WERI-Rb-1 (cell line): ENCODE measurements around the gene INAFM2.

ENCODE experiments used
- DNase-seq: peaks from one replicate; pipeline ENCODE4 v3.0.0-alpha.2; 2020
- H3K27ac ChIP-seq: fragments of 250-450 bp; sonication (Bioruptor Pico); 2 replicates; pipeline ENCODE4 v1.5.1; 2020; ENCODE audit warnings: mild to moderate bottlenecking, moderate library complexity
- H3K27me3 ChIP-seq: fragments of 250-450 bp; sonication (Bioruptor Pico); 2 replicates; pipeline ENCODE4 v1.5.1; 2021; ENCODE audit warnings: mild to moderate bottlenecking, low read depth, moderate library complexity; ENCODE audit not compliant: insufficient read depth, severe bottlenecking
- H3K36me3 ChIP-seq: fragments of 250-450 bp; sonication (Bioruptor Pico); 2 replicates; pipeline ENCODE4 v1.5.1; 2020; ENCODE audit warnings: mild to moderate bottlenecking, moderate library complexity
- H3K4me3 ChIP-seq: 2 replicates; pipeline ENCODE4 v1.5.1; 2011; ENCODE audit warnings: low read depth, mild to moderate bottlenecking, control low read depth, low read length
- H3K9me3 ChIP-seq: fragments of 250-450 bp; sonication (Bioruptor Pico); 2 replicates; pipeline ENCODE4 v1.5.1; 2021; ENCODE audit warnings: mild to moderate bottlenecking, moderate library complexity; ENCODE audit not compliant: severe bottlenecking
- TF ChIP-seq, protein P1 (sequence below): IDR thresholded peaks from 2 replicates; pipeline ENCODE4 v1.5.1; 2011; ENCODE audit warnings: low read depth, mild to moderate bottlenecking, control low read depth, inconsistent platforms, low read length

INAFM2 gene

GRCh38 chr15:40366457-40367370 lies 43.2 kb downstream of the INAFM2 start:
- Histone ChIP-seq H3K4me3 (no peak overlapping the region), H3K9me3 (no peaks in the 10 kb centered on the region), H3K27ac (no peak overlapping the region), H3K27me3 (no peaks in the 10 kb centered on the region), H3K36me3 (peaks cover 9% of the 10 kb centered on the region)
- TF ChIP-seq, protein P1, sequence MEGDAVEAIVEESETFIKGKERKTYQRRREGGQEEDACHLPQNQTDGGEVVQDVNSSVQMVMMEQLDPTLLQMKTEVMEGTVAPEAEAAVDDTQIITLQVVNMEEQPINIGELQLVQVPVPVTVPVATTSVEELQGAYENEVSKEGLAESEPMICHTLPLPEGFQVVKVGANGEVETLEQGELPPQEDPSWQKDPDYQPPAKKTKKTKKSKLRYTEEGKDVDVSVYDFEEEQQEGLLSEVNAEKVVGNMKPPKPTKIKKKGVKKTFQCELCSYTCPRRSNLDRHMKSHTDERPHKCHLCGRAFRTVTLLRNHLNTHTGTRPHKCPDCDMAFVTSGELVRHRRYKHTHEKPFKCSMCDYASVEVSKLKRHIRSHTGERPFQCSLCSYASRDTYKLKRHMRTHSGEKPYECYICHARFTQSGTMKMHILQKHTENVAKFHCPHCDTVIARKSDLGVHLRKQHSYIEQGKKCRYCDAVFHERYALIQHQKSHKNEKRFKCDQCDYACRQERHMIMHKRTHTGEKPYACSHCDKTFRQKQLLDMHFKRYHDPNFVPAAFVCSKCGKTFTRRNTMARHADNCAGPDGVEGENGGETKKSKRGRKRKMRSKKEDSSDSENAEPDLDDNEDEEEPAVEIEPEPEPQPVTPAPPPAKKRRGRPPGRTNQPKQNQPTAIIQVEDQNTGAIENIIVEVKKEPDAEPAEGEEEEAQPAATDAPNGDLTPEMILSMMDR = no peak
- DNase-seq = no peak

DNA sequence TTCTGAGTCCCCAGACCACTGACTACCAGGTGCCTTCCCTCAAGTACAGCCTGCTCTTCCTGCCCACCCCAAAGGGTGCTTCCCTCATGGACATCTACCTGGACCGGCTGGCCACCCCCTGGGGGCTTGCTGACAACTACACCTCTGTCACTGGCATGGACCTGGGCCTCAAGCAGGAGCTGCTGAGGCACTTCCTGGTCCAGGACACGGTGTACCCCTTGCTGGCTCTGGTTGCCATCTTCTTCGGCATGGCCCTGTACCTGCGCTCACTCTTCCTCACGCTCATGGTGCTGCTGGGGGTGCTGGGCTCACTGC lies 43.8 kb downstream of the INAFM2 start:
- TF ChIP-seq, protein P1 = no peak
- H3K27me3 ChIP-seq = no peaks in the 10 kb centered on the region
- no peak overlapping the region for H3K4me3 ChIP-seq
- no peaks in the 10 kb centered on the region for H3K9me3 ChIP-seq
- peaks cover 9% of the 10 kb centered on the region for H3K36me3 ChIP-seq
- no peak for DNase-seq
- no peak overlapping the region for H3K27ac ChIP-seq

GRCh38 chr15:40367686-40368611 lies 44.5 kb downstream of the INAFM2 start:
- DNase-seq = no peak
- Histone ChIP-seq H3K4me3 (no peak overlapping the region), H3K36me3 (peaks cover 9% of the 10 kb centered on the region), H3K27ac (no peak overlapping the region), H3K27me3 (no peaks in the 10 kb centered on the region), H3K9me3 (no peaks in the 10 kb centered on the region)
- TF ChIP-seq, protein P1 = no peak

DNA sequence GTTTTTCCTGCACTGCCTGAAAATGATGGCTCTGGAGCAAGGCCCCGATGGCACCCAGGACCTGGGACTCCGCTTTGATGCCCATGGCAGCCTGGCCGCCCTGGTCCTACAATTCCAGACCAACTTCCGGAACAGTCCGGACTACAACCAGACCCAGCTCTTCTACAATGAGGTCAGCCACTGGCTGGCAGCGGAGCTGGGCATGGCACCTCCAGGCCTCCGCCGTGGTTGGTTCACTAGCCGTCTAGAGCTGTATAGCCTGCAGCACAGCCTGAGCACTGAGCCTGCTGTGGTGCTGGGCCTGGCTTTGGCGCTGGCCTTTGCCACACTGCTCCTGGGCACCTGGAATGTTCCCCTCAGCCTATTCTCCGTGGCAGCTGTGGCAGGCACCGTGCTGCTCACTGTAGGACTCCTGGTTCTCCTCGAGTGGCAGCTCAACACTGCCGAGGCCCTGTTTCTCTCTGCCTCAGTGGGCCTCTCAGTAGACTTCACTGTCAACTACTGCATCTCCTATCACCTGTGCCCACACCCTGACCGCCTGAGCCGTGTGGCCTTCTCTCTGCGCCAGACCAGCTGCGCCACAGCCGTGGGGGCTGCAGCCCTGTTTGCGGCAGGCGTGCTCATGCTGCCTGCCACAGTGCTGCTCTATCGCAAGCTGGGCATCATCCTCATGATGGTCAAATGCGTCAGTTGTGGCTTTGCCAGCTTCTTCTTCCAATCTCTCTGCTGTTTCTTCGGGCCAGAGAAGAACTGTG lies 45.4 kb downstream of the INAFM2 start:
- H3K27ac ChIP-seq = no peak overlapping the region
- DNase-seq = no peak
- TF ChIP-seq, protein P1 = no peak
- no peak overlapping the region for H3K4me3 ChIP-seq
- H3K9me3 ChIP-seq = no peaks in the 10 kb centered on the region
- H3K36me3 ChIP-seq = peaks cover 9% of the 10 kb centered on the region
- no peaks in the 10 kb centered on the region for H3K27me3 ChIP-seq

GRCh38 chr15:40369474-40369869 lies 46.0 kb downstream of the INAFM2 start:
- TF ChIP-seq, protein P1 = no peak
- H3K4me3 ChIP-seq = no peak overlapping the region
- peaks cover 9% of the 10 kb centered on the region for H3K36me3 ChIP-seq
- H3K27me3 ChIP-seq = no peaks in the 10 kb centered on the region
- H3K9me3 ChIP-seq = no peaks in the 10 kb centered on the region
- DNase-seq = no peak
- H3K27ac ChIP-seq = no peak overlapping the region
